Sigmoid colon (tissue), 4 donors: ENCODE measurements around the gene LRRC7.

ENCODE experiments used
- EP300 ChIP-seq, 4 donors: sonication (generic); formaldehyde crosslinking; IDR thresholded peaks; one replicate each; pipeline ENCODE4 v1.6.1; 2017; ENCODE audit warnings: antibody characterized with exemption in 4 of 4
- POLR2A ChIP-seq, 2 donors: fragments of 450-650 bp; IDR thresholded peaks; one replicate each; pipeline ENCODE4 v1.6.1; 2016; ENCODE audit warnings: antibody characterized with exemption in 2 of 2, mild to moderate bottlenecking in 2 of 2, moderate library complexity in 2 of 2
- POLR2AphosphoS5 ChIP-seq, 4 donors: sonication (generic); formaldehyde crosslinking; IDR thresholded peaks; one replicate each; pipeline ENCODE4 v1.6.1; 2017; ENCODE audit warnings: antibody characterized with exemption in 4 of 4
- TF ChIP-seq, protein P1 (sequence below), 4 experiments: fragments of 450-650 bp in 3 of 4; fragments of 200-600 bp in 1 of 4; IDR thresholded peaks; one replicate each; pipeline ENCODE4 v1.5.1; 2016 to 2019; ENCODE audit warnings: antibody characterized with exemption in 4 of 4, mild to moderate bottlenecking in 3 of 4, moderate library complexity in 2 of 4

DNA sequence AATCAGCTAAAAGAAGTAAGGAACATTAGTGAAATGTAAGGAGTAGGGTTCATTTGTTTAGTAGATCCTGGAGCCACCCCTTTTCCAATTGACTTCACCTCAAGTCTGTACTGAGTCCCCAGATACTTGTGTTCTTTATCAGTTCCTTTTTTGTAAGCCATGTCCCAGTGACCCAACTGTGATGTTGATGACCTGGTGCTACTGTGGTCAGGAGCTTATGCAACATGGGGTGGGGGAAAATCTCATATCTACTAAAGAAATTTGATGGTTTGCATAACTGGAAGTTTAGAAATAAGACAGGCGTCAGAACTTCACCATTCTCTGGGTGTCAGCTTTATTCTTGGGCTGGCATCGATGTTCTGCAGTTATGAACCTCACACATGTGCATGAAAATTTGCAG, 120.5 kb downstream of the LRRC7 start:
- TF ChIP-seq, protein P1, sequence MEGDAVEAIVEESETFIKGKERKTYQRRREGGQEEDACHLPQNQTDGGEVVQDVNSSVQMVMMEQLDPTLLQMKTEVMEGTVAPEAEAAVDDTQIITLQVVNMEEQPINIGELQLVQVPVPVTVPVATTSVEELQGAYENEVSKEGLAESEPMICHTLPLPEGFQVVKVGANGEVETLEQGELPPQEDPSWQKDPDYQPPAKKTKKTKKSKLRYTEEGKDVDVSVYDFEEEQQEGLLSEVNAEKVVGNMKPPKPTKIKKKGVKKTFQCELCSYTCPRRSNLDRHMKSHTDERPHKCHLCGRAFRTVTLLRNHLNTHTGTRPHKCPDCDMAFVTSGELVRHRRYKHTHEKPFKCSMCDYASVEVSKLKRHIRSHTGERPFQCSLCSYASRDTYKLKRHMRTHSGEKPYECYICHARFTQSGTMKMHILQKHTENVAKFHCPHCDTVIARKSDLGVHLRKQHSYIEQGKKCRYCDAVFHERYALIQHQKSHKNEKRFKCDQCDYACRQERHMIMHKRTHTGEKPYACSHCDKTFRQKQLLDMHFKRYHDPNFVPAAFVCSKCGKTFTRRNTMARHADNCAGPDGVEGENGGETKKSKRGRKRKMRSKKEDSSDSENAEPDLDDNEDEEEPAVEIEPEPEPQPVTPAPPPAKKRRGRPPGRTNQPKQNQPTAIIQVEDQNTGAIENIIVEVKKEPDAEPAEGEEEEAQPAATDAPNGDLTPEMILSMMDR (IDR thresholded peaks at IDR 0.05), result no peak
- TF ChIP-seq EP300 (IDR thresholded peaks at IDR 0.05), result no peak
- no peak for TF ChIP-seq POLR2A (IDR thresholded peaks at IDR 0.05)
- no peak for TF ChIP-seq POLR2AphosphoS5 (IDR thresholded peaks at IDR 0.05)
